ENCODE measurements around the gene PHF21B. TPM values are rescaled to one million over a fixed set of nuclear protein-coding genes. Genes with fewer than 3 reads are reported as not detected.
"Not testable (repeated sequence)": the region's sequence is repeated elsewhere in the genome, so short reads cannot be mapped to it uniquely, and the experiment has no call there.

PHF21B gene
- total and polyA plus RNA-seq, 2 of the 8 experiments (the other 6 are each of a cell fraction or from before 2014, with no cell fraction given), result 19.3 to 68.1 TPM

DNA sequence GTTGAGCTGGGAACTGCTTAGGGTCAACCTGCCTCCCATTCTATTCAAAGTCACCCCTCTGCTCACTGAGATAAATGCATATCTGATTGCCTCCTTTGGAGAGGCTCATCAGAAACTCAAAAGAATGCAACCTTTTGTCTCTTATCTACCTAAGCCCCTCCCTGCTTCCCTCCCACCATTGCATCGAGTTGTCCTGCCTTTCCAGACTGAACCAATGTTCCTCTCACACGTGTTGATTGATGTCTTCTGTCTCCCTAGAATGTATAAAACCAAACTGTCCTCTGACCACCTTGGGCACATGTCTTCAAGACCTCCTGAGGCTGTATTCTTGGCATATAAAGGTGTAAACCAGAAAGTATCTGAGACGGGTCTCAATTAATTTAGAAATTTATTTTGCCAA, 42.9 kb upstream of the PHF21B start:
- not testable (repeated sequence) for H2BK15ac ChIP-seq (ENCODE audit: low read length); H4K5ac ChIP-seq (ENCODE audit: insufficient read length, low read depth, low read length); H4K91ac ChIP-seq (replicated peaks; ENCODE audit: insufficient read length, low read length); H2AFZ ChIP-seq (ENCODE audit: low read length); H3K9ac ChIP-seq (replicated peaks in 1 of 4; ENCODE audit: extremely low read depth in 1 of 4, low read depth in 3 of 4, low read length in 3 of 4); H3K27ac ChIP-seq (ENCODE audit: low read depth, low read length); H2AK5ac ChIP-seq (ENCODE audit: low read depth, low read length); H3K14ac ChIP-seq (ENCODE audit: insufficient read length); H3K4me3 ChIP-seq (ENCODE audit: extremely low read depth in 1 of 4, insufficient read depth in 2 of 4, low read depth in 3 of 4, low read length in 4 of 4); H3K27me3 ChIP-seq (replicated peaks in 1 of 4; ENCODE audit: control insufficient read depth in 3 of 4, extremely low read depth in 1 of 4, insufficient read depth in 3 of 4, low read length in 3 of 4); H3K9me3 ChIP-seq (ENCODE audit: insufficient read depth in 2 of 2, low read depth in 1 of 2, low read length in 1 of 2); H3K4ac ChIP-seq (replicated peaks; ENCODE audit: insufficient read length, low read depth, low read length); H4K8ac ChIP-seq (ENCODE audit: extremely low read depth, insufficient read depth, low read length); H3K36me3 ChIP-seq (ENCODE audit: control insufficient read depth in 2 of 4, insufficient read depth in 4 of 4, low read length in 3 of 4); H3K23me2 ChIP-seq (ENCODE audit: low read depth, low read length); H4K20me1 ChIP-seq (replicated peaks in 1 of 2; ENCODE audit: control insufficient read depth in 1 of 2, insufficient read depth in 2 of 2, low read length in 2 of 2); H3K79me1 ChIP-seq (ENCODE audit: low read depth, low read length); H2BK120ac ChIP-seq (replicated peaks; ENCODE audit: low read depth, low read length); H3K23ac ChIP-seq (ENCODE audit: insufficient read length); H3K56ac ChIP-seq (replicated peaks; ENCODE audit: insufficient read length, low read depth, low read length); H3K79me2 ChIP-seq (ENCODE audit: control insufficient read depth in 1 of 2, insufficient read depth in 2 of 2, low read length in 2 of 2)
- H2BK5ac ChIP-seq (ENCODE audit: low read depth, low read length), result 0 out of 2 replicates have a peak overlapping the region, but pooled peaks have one; percentile 60
- H2BK20ac ChIP-seq (ENCODE audit: low read length), result peak overlapping the region; percentile 88; the same call in 1 of the 2 replicates
- H3K4me1 ChIP-seq (replicated peaks in 1 of 4; ENCODE audit: control insufficient read depth in 3 of 4, insufficient read depth in 4 of 4, low read length in 3 of 4), result peaks cover 9 to 35% (median 17%) of the 10 kb centered on the region in 4 experiments
- TF ChIP-seq, protein P1, sequence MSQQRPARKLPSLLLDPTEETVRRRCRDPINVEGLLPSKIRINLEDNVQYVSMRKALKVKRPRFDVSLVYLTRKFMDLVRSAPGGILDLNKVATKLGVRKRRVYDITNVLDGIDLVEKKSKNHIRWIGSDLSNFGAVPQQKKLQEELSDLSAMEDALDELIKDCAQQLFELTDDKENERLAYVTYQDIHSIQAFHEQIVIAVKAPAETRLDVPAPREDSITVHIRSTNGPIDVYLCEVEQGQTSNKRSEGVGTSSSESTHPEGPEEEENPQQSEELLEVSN (IDR thresholded peaks at IDR 0.05), result peak; percentile 85
- TF ChIP-seq, protein P2, sequence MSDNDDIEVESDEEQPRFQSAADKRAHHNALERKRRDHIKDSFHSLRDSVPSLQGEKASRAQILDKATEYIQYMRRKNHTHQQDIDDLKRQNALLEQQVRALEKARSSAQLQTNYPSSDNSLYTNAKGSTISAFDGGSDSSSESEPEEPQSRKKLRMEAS (IDR thresholded peaks at IDR 0.05), result peak; percentile 50
- 0 out of 2 replicates have a peak, but pooled peaks have one; percentile 32 for TF ChIP-seq SP1 (IDR thresholded peaks at IDR 0.05; ENCODE audit: low read depth, low read length)
- TF ChIP-seq CREB1 (IDR thresholded peaks at IDR 0.05), result peak; percentile 63
- DNase-seq (ENCODE audit: low read depth in 1 of 2, low spot score in 2 of 2), result peak in 1 of 2 experiments; percentile 15
- peak overlapping the region; percentile 97; the same call in 1 of the 2 replicates for H3K18ac ChIP-seq (ENCODE audit: extremely low read depth, low read length)
- peak overlapping the region; percentile 34 to 49; a peak in 3 of 4 replicates for H3K4me2 ChIP-seq (ENCODE audit: insufficient read depth in 1 of 2, low read depth in 2 of 2, low read length in 2 of 2)
- ChIA-PET CTCF (ENCODE audit: partially characterized antibody) (interaction anchor here (1.3 kb wide), 1 partner anchor 29 kb away, joined by 6 read pairs; no protein-coding TSS in a partner anchor), POLR2A (ENCODE audit: partially characterized antibody) (interaction anchor here (0.7 to 1.3 kb wide), 4 partner anchors 12 to 99 kb away, joined by 3 to 5 read pairs (median 4); no protein-coding TSS in a partner anchor)
- FAIRE-seq, result peak; percentile 90
- peak overlapping the region; percentile 81; the same call in 1 of the 2 replicates for H2BK12ac ChIP-seq (ENCODE audit: low read depth, low read length)
- WGBS, 2 experiments (ENCODE audit: extremely low coverage in 1 of 2, insufficient coverage in 1 of 2, insufficient read length in 1 of 2, insufficient replicate concordance in 2 of 2, low coverage in 1 of 2, low lambda C conversion rate in 2 of 2, missing lambda C conversion rate in 1 of 2), result 38% methylated on average over 3 of the region's 3 CpGs; no CpG with 5 or more reads in 1 of the 2 experiments

All from H1 (cell line).